HG02759 (cell line): ENCODE data around the gene GSK3B.
"Not testable (repeated sequence)": the region's sequence is repeated elsewhere in the genome, so short reads cannot be mapped to it uniquely, and the experiment has no call there.

Experiments
- ATAC-seq: cut with Tn5 transposase; IDR thresholded peaks from one replicate; pipeline ENCODE4 v1.9.1; 2021; ENCODE audit warnings: mild to moderate bottlenecking, moderate library complexity; ENCODE audit not compliant: unreplicated experiment

The GSK3B gene

DNA sequence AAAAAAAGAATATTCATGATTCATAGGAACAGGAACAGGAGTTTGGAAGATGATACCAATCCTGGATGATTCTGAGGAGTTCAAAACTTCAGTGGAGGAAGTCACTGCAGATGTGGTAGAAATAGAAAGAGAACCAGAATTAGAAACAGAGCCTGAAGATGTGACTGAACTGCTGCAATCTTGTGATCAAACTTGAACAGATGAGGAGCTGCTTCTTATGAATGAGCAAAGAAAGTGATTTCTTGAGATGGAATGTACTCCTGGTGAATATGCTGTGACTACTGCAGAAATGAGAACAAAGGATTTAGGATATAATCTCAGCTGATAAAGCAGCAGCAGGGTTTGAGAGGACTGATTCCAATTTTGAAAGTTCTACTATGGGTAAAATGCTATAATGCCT is 72.7 kb downstream of the GSK3B start:
- ATAC-seq: no peak

DNA sequence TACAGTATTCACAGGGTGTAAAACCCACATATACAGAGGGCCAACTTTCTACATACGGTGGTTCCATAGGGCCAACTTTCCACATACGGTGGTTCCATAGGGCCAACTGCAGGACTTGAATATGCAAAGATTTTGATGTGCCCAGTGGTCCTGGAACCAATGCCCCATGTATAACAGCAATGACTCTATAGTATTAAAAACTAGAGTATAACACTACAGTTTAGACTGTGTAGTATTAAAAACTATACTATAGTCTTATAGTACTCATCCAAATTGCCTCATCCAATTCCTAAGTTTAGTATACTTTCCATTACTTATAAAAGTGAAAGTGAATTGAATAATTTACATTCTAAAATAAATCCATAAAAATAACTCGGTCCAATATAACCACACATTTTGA is 75.9 kb downstream of the GSK3B start:
- no peak for ATAC-seq

DNA sequence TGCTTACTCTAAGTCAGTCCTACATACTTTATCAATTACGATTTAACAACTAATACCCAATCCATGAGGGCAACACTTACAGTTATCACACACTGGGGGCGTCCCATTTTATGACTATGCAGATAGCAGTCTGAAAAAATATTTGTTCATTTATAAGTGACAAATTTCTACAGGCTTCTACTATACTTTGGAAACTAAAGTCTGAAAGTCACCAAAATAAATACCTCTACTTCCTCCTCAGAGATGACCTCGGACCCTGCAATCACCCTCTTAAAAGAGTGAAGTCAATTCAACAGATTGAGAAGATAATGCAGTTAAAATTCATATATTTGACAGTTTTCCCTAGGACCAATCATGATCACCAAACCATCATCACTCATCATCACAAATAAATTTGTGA is 76.6 kb downstream of the GSK3B start:
- ATAC-seq: no peak

DNA sequence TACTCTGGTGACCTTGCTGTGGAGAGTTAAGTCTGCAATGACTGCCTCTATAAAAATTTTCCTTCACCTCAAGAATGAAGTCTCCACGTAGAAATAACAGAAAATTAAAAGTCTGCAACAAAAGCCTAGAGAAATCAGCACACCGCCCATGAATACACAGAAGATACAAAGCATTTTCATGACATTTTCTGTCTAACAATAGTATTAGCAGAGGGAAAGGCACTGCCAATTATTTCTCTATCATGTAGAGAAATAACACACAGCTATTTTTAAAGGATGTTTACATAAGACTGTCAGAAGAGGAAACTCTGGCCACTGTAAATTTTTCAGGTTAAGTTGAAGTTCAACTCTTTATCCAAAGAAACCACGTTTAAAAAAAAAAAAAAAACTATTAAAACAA is 80.8 kb downstream of the GSK3B start:
- no peak for ATAC-seq

DNA sequence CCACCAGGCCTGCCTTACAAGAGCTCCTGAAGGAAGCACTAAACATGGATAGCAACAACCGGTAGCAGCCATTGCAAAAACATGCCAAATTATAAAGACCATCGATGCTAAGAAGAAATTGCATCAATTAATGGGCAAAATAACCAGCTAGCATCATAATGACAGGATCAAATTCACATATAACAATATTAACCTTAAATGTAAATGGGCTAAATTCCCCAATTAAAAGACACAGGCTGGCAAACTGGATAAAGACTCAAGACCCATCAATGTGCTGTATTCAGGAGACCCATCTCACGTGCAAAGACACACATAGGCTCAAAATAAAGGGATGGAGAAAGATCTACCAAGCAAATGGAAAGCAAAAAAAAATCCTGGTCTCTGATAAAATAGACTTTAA is 88.5 kb downstream of the GSK3B start:
- ATAC-seq: not testable (repeated sequence)

DNA sequence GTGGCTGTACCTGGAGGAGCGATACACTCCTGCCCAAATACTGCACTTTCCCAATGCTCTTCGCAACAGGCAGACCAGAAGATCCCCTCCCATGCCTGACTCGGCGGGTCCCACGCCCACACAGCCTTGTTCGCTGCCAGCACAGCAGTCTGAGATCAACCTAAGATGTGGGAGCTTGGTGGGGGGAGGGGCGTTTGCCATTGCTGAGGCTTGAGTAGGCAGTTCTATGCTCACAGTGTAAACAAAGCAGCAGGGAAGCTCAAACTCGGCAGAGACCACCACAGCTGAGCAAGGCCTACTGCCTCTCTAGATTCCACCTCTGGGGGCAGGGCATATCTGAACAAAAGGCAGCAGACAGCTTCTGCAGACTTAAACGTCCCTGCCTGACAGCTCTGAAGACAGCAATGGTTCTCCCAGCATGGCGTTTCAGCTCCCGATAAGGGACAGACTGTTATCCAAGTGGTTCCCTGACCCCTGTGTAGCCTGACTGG is 90.2 kb downstream of the GSK3B start:
- not testable (repeated sequence) for ATAC-seq

DNA sequence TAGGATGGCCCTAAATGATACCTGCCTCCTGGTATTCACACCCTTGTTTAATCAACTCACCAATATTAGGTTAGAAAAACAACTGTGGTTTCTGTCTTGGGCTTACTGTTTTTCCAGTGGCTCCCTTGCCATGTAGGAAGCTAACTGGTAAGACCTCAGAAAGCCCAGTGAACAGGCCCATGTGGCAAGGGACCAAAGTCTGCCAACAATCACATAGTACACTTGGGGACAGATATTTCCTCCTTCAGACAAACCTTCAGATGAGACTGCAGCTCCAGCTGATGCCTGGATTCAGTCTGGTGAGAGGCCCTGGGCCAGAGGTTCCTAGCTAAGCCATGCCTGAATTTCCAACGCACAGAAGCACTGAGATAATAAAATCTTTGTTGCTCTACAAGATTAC is 96.1 kb downstream of the GSK3B start:
- ATAC-seq: no peak

DNA sequence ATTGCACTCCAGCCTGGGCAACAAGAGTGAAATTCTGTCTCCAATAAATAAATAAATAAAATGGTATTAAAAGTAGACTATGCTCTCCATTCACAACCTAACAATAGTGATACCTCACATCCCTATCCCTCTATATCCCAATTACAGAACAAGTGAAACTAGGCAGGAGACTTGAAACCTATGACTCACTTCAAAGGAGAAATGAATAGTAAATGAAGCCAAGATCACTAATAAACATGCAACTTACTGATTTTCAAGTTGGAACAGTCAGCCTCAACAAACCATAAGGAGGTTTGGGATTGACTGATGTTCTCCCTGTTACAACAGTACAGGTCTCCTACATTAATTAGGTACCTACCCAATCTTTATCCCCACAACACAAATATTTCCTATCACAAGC is 103.4 kb downstream of the GSK3B start:
- ATAC-seq: no peak

DNA sequence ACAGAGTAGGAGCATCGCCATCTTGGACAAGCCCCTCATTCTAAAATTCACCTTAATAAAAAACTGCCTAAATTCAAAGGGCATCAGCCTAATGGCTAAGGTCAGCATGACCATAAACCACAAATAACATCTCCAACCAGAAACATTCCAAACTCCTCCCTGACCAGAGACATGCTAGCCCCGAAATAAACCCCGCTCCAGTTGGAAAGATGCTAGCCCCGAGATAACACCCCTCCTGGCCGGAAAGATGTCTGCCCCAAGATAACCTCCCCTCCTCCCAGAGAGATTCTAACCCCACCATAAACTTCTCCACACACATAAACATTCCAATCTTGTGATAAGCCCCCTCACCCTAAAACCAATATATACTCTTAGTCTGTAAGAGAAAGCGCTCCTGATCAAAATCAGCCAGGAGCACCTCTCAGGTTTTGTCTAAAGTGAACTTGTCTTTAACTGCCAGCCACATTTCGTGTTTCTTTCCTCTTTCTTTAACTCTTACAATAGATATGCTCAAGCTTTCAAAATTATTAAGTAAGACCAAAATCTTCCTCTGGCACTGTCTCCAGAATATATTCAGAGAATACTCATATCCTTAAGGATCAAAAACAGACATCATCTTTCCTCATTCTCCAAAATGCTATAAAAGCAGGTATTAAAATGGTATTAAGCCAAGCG is 104.1 kb downstream of the GSK3B start:
- ATAC-seq: no peak

DNA sequence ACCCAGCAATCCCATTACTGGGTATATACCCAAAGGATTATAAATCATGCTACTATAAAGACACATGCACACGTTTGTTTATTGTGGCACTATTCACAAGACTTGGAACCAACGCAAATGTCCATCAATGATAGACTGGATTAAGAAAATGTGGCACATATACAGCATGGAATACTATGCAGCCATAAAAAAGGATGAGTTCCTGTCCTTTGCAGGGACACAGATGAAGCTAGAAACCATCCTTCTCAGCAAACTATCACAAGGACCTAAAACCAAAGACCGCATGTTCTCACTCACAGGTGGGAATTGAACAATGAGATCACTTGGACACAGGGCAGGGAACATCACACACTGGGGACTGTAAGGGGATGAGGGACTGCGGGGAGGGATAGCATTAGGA is 107.4 kb downstream of the GSK3B start:
- ATAC-seq: not testable (repeated sequence)

DNA sequence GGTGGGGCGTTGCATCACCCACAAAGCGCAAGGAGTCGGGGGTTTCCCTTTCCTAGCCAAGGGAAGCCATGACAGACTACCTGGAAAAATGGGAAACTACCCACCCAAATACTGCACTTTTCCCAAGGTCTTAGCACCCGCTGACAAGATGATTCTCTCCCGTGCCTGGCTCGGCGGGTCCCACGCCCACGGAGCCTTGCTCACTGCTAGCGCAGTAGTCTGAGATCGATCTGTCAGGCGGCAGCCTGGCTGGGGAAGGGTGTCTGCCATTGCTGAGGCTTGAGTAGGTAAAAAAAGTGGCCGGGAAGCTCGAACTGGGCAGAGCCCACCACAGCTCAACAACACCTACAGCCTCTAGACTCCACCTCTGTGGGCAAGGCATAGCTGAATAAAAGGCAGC is 112.9 kb downstream of the GSK3B start:
- no peak for ATAC-seq

DNA sequence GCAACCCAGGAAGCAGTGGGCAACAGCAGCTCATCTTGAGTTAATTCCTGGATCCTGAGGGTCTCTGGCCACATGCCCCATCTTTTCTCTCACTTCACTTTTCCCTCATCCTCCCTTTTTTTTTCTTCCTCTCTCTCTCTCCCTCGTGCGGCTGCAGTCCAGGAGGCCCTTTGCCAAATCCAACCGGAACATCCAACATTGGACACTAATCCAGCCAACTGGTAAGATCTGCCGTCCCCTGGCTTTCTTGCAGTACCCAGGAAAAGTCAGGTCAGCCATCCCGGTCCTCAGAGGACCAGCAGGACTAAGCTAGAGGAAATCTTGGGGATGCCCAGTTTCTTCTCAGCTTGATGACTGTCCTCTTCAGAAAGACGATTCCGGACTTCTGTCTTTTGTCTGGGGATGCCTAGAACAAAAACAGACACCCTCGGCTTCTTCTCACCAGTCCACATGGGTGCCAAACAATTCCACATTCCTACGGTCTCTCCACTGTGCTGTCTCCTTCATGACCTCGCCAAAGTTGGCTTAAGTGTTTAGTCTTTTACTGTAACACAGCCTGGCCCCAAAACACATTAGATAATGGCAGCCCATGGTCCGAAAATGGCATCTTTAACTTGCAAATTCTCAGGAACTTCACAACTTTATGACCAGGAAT is 115.6 kb downstream of the GSK3B start:
- ATAC-seq: no peak

DNA sequence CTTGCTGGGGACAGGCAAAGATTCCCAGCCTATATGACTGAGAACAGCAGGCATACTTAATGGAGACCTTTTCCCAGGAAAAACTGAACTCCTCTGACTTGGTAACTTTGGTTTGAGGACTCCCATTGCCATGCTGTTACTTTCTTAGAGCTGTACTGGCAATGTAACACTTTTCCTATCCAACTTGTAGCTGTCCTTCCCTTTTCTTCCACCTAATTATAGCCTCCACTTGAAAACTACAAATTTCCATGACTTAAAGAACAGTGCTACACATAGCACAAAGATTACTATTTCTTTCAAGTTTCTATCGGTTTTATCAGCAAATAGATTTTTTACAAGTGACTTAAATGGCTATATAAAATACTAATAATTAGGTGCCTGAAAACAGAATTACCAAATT is 116.9 kb downstream of the GSK3B start:
- no peak for ATAC-seq

DNA sequence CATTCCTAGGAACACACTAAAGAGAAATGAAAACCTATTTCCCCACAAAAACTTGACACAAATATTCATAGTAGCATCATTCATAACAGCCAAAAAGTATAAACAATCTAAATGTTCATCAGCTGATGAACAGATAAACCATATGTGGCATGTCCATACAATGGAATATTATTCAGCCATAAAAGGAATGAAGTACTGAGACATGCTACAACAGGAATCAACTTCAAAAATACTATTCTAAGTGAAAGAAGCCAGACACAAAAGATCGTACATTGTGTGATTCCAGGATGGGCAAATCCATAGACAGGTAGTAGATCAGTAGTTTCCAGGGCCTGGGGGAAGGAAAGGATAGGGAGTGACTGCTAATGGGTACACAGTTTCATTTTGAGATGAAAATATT is 118.0 kb downstream of the GSK3B start:
- ATAC-seq: no peak

DNA sequence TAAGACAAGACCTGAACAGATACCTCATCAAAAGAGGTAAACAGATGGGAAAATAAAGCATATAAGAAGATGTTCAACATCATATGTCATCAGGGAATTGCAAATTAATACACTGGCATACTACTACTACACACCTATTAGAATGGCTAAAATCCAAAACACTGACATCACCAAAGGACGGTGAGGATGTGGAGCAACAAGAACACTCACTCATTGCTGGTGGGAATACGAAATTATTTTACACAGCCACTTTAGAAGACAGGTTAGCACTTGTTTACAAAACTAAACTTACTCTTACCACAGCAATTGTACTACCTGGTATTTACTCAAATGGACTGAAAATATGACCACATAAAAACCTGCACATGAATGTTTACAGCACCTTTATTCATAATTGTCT is 119.6 kb downstream of the GSK3B start:
- no peak for ATAC-seq

DNA sequence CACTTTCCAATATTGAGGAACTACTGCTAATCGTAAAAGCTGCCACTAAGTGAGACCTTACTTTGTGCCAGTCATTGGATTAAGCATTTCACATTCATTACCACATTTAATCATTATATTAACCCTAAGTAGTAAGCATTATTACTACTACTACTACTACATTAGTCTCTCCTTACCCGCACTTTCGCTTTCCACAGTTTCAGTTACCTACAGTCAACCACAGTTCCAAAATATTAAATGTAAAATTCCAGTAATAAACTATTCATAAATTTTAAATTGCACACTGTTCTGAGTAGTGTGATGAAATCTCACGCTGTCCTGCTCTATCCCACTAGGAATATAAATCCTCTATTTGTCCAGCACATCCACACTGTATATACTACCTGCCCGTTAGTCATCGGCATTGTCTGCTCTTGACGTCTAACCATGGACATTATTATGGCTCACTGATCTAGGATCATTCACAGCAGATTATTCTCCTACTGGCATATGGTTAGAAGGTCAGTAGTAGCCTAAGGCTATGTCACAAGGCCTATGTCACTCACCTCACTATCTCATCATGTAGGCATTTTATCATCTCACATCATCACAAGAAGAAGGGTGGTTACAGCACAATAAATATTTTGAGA is 121.1 kb downstream of the GSK3B start:
- no peak for ATAC-seq

DNA sequence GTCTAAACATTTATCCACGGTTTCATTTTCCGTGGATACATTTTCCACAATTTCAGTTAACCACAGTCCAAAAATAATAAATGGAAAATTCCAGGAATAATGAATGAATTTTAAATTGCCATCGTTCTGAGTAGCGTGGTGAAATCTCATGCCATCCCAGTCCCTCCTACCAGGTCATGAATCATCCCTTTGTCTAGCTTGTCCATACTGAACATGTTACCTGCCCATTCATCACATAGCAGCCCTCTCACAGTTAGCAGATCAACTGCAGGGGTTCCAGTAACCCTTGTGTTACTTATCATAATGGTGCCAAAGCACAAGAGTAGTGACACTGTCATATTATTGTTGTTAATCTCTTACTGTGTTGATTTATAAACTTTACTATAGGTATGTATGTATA is 124.5 kb downstream of the GSK3B start:
- no peak for ATAC-seq

DNA sequence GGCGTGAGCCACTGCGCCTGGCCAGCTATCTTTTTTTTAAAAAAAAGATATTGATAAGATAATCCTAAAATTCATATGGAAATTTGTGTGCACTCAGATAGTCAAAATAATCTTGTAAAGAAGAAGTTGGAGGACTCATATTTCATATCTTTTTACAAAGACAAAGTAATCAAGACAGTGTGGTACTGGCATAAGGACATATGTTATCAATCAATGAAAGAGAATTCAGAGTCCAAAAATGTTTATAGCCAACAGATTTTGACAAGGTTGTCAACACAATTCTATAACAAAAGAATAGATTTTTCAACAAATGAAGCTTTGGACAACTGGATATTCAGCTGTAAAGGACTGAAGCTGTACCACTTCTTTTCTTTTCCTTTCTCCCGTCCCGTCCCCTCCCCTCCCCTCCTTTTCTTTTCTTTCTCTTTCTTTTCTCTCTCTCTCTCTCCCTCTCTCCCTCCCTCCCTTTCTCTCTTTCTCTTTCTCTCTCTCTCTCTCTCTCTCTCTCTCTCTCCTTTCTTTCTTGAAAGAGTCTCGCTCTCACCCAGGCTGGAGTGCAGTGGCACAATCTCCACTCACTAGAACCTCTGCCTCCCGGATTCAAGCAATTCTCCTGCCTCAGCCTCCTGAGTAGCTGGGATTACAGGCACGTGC is 126.8 kb downstream of the GSK3B start:
- ATAC-seq: no peak

DNA sequence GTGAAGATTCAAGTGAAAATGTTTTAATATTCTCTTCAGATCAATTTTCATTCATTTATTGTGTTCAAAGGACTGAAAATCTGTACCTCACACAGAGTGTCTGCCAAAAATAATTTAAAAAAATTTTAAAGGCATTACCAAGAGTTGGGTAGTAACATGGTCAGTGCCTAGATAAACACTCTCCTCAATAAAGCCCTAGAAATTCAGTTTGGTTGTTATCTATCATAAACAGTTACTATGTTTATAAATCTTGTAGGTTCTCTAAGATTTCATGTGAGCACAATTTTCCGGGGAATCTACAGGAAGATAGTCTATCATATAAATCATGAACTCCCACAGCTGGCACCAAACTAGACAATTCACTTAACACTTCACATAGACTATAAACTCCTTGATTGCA is 128.6 kb downstream of the GSK3B start:
- no peak for ATAC-seq

DNA sequence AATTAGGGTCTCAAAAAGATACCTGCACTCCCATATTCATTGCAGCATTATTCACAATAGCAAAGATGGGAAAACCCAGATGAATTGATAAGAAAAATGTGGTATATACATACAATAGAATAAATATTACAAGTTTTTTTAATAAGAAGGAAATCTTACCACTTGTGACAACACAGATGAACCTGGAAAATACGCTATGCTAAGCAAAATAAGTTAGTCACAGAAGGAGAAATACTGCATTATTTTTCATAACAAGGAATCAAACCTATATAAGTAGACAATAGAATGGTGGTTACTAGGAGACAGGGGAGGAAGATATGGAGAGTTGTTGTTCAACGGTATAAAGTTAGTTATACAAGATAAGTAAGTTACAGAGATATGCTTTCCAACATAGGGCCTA is 130.0 kb downstream of the GSK3B start:
- no peak for ATAC-seq

DNA sequence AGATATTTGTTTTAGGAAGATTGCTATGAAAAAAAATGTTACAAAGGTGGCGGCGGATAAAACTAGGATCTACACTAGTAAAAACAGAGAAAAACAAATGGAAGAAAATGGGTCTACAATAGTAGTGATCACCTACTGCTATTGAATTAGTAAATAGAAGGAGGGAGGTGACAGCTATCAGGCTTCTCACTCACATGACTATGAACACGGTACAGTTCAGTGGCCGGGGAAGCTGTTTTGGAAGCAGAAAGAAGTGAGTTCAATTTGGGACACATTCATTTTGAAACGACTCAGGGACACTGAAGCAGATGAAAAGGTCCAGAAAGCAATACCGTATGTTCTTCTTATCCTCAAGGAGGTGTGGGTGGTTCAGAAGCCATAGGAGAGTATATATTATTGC is 138.3 kb downstream of the GSK3B start:
- no peak for ATAC-seq
